RPMI7951 (cell line): ENCODE measurements around the gene APBB2. TPM values are rescaled to one million over a fixed set of nuclear protein-coding genes. Genes with fewer than 3 reads are reported as not detected.

Source experiments
- DNase-seq: peaks from one replicate; pipeline ENCODE4 v3.0.0-alpha.2; 2012; ENCODE audit warnings: low read depth
- total RNA-seq: library from RNA; depleted of rRNA; stranded (reverse); fragments of >200 nt; shearing (Covaris generic); gene quantifications from 2 replicates; pipeline ENCODE4 v1.2.3, GENCODE V29; 2014

Gene APBB2
- total RNA-seq, 1 experiment from 2014 or later: 54.3 TPM

GRCh38 chr4:41192136-41192535 lies 22.2 kb downstream of the APBB2 start:
- peak; percentile 57 for DNase-seq

- no peak for DNase-seq
These were observed 24.7 kb downstream of the APBB2 start for GRCh38 chr4:41189666-41190065.

- DNase-seq: no peak
These were observed 25.3 kb downstream of the APBB2 start for GRCh38 chr4:41189076-41189475.

- DNase-seq: no peak
These were observed 28.4 kb downstream of the APBB2 start for GRCh38 chr4:41185614-41186592.

GRCh38 chr4:41184009-41184408 lies 30.3 kb downstream of the APBB2 start:
- no peak for DNase-seq

- no peak for DNase-seq
These were observed 31.3 kb downstream of the APBB2 start for GRCh38 chr4:41183021-41183553.

GRCh38 chr4:41181037-41181436 lies 33.3 kb downstream of the APBB2 start:
- DNase-seq: no peak

- DNase-seq: no peak
These were observed 34.7 kb downstream of the APBB2 start for GRCh38 chr4:41179498-41180195.

GRCh38 chr4:41178372-41179370 lies 35.7 kb downstream of the APBB2 start:
- DNase-seq: peak; percentile 86

GRCh38 chr4:41177016-41177415 lies 37.3 kb downstream of the APBB2 start:
- peak; percentile 89 for DNase-seq

- peak; percentile 36 for DNase-seq
These were observed 38.0 kb downstream of the APBB2 start for GRCh38 chr4:41176340-41176739.

- no peak for DNase-seq
These were observed 38.5 kb downstream of the APBB2 start for GRCh38 chr4:41175794-41176193.

GRCh38 chr4:41174444-41174843 lies 39.9 kb downstream of the APBB2 start:
- DNase-seq: peak; percentile 26

GRCh38 chr4:41172786-41173185 lies 41.6 kb downstream of the APBB2 start:
- DNase-seq: no peak

- DNase-seq: no peak
These were observed 45.0 kb downstream of the APBB2 start for GRCh38 chr4:41169256-41169800.

GRCh38 chr4:41167191-41167590 lies 47.2 kb downstream of the APBB2 start:
- DNase-seq: no peak

- DNase-seq: no peak
These were observed 49.9 kb downstream of the APBB2 start for GRCh38 chr4:41164405-41164804.

- DNase-seq: no peak
These were observed 53.0 kb downstream of the APBB2 start for GRCh38 chr4:41161355-41161754.

- peak; percentile 73 for DNase-seq
These were observed 53.5 kb downstream of the APBB2 start for GRCh38 chr4:41160856-41161255.

- DNase-seq: peak; percentile 96
These were observed 54.1 kb downstream of the APBB2 start for GRCh38 chr4:41160012-41160789.
